Muscle of leg (tissue), 11 donors: ENCODE data around the gene HSPA9. TPM values are rescaled to one million over a fixed set of nuclear protein-coding genes. Genes with fewer than 3 reads are reported as not detected.

Experiments used
- DNase-seq: peaks from one replicate; pipeline ENCODE4 v3.0.0; 2013
- H3K27ac ChIP-seq: one replicate; pipeline ENCODE4 v1.5.1; 2013; ENCODE audit warnings: mild to moderate bottlenecking, low read length, control low read depth
- H3K27me3 ChIP-seq: one replicate; pipeline ENCODE4 v1.6.1; 2013; ENCODE audit warnings: low read length; ENCODE audit not compliant: control insufficient read depth, insufficient read depth
- H3K36me3 ChIP-seq: one replicate; pipeline ENCODE4 v1.6.1; 2013; ENCODE audit warnings: low read length; ENCODE audit not compliant: control insufficient read depth, insufficient read depth
- H3K4me1 ChIP-seq: one replicate; pipeline ENCODE4 v1.6.1; 2013; ENCODE audit warnings: low read length; ENCODE audit not compliant: control insufficient read depth, insufficient read depth
- H3K4me3 ChIP-seq: one replicate; pipeline ENCODE4 v1.5.1; 2013; ENCODE audit warnings: low read length, control low read depth
- H3K9me3 ChIP-seq: replicated peaks from 2 replicates; pipeline ENCODE4 v1.6.1; 2013; ENCODE audit warnings: low read depth, low read length; ENCODE audit not compliant: control insufficient read depth
- WGBS: methylation state at CpG from one replicate; pipeline ENCODE4 v1.1.5; 2013; ENCODE audit warnings: missing lambda C conversion rate; ENCODE audit not compliant: insufficient coverage; 5-methylcytosine and 5-hydroxymethylcytosine counted together
- polyA plus RNA-seq, 8 donors: library from polyadenylated mRNA; unstranded; fragments of 120-200 nt; gene quantifications; one replicate each; pipeline versions ENCODE4 v1.2.1 to v1.2.3, GENCODE V29; 2013; ENCODE audit warnings: inconsistent platforms in 1 of 8, low replicate concordance in 1 of 8; ENCODE audit not compliant: insufficient read length in 8 of 8, insufficient read depth in 1 of 8
- total RNA-seq: library from RNA; stranded (reverse); fragments of 120-200 nt; gene quantifications from one replicate; pipeline ENCODE4 v1.2.4, GENCODE V29; 2013

Gene HSPA9
- total and polyA plus RNA-seq, 9 donors: 118 to 177 (median 152) TPM

- Histone ChIP-seq H3K9me3 (no peaks in the 10 kb centered on the region), H3K4me3 (no peak overlapping the region), H3K36me3 (peaks cover 71% of the 10 kb centered on the region), H3K27me3 (no peaks in the 10 kb centered on the region), H3K4me1 (no peaks in the 10 kb centered on the region), H3K27ac (no peak overlapping the region)
- WGBS: 99% methylated on average over 8 of the region's 9 CpGs
- no peak for DNase-seq
Observed at GRCh38 chr5:138564242-138564641, 11.0 kb downstream of the HSPA9 start.

GRCh38 chr5:138563340-138564118 is 11.7 kb downstream of the HSPA9 start:
- WGBS: 84% methylated on average over 3 of the region's 3 CpGs
- DNase-seq: no peak
- H3K27me3 ChIP-seq: no peaks in the 10 kb centered on the region
- H3K4me1 ChIP-seq: no peaks in the 10 kb centered on the region
- H3K9me3 ChIP-seq: no peaks in the 10 kb centered on the region
- peaks cover 71% of the 10 kb centered on the region for H3K36me3 ChIP-seq
- no peak overlapping the region for H3K27ac ChIP-seq
- no peak overlapping the region for H3K4me3 ChIP-seq

- Histone ChIP-seq H3K4me1 (no peaks in the 10 kb centered on the region), H3K36me3 (peaks cover 79% of the 10 kb centered on the region), H3K27ac (no peak overlapping the region), H3K9me3 (no peaks in the 10 kb centered on the region), H3K4me3 (no peak overlapping the region), H3K27me3 (no peaks in the 10 kb centered on the region)
- DNase-seq: no peak
- 100% methylated on average over 1 of the region's 6 CpGs for WGBS
Observed at GRCh38 chr5:138560971-138561370, 14.2 kb downstream of the HSPA9 start.

DNA sequence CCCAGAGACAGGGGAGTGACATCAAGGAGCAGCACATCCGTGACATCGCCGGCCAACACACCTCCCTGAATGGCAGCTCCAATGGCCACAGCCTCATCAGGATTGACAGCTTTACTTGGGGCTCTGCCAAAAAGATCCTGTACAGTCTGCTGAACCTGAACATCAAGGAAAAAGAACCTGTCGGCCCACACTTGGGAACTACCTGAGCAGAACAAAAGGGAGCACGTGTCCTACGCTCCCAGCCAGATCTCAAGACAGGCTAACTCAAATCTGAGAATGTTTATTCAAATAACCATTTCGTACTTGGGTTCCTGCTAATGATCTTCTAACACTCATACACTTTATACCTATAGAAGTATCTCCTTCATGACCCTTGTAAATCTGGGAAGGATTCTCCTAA is 15.3 kb downstream of the HSPA9 start:
- no peak for DNase-seq
- no peak overlapping the region for H3K4me3 ChIP-seq
- no peaks in the 10 kb centered on the region for H3K4me1 ChIP-seq
- WGBS: 94% methylated on average over 6 of the region's 7 CpGs
- no peaks in the 10 kb centered on the region for H3K9me3 ChIP-seq
- H3K27me3 ChIP-seq: no peaks in the 10 kb centered on the region
- no peak overlapping the region for H3K27ac ChIP-seq
- H3K36me3 ChIP-seq: peaks cover 78% of the 10 kb centered on the region

DNA sequence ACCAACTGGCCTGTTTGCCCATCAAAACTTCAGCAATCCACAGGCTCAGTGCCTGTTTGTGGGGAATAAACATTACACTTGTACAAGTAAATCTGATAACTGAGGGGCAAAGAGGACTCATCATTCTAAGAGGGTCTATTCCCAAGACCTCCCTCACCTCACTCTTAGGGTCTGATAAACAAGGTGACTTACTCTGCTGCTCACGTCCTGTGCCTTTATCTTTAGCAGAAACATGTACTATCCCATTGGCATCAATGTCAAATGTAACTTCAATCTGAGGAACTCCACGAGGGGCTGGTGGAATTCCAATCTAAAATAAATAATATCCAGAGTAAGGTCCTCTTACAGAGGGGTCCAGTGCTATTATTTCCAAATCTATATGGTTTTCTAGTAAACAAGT is 17.5 kb downstream of the HSPA9 start:
- Histone ChIP-seq H3K9me3 (no peaks in the 10 kb centered on the region), H3K4me1 (no peaks in the 10 kb centered on the region), H3K27me3 (no peaks in the 10 kb centered on the region), H3K4me3 (no peak overlapping the region), H3K36me3 (peaks cover 66% of the 10 kb centered on the region), H3K27ac (no peak overlapping the region)
- no CpG with 5 or more reads among the region's 2 CpGs for WGBS
- DNase-seq: no peak

GRCh38 chr5:138554143-138554542 is 21.1 kb downstream of the HSPA9 start:
- Histone ChIP-seq H3K4me1 (no peaks in the 10 kb centered on the region), H3K27me3 (no peaks in the 10 kb centered on the region), H3K9me3 (no peaks in the 10 kb centered on the region), H3K27ac (no peak overlapping the region), H3K4me3 (no peak overlapping the region), H3K36me3 (peaks cover 42% of the 10 kb centered on the region)
- DNase-seq: no peak
- no CpG with 5 or more reads among the region's 1 CpG for WGBS

GRCh38 chr5:138553437-138554095 is 21.6 kb downstream of the HSPA9 start:
- no peak for DNase-seq
- H3K27ac ChIP-seq: no peak overlapping the region
- no peaks in the 10 kb centered on the region for H3K4me1 ChIP-seq
- H3K36me3 ChIP-seq: peaks cover 36% of the 10 kb centered on the region
- WGBS: no CpG with 5 or more reads among the region's 5 CpGs
- H3K4me3 ChIP-seq: no peak overlapping the region
- H3K9me3 ChIP-seq: no peaks in the 10 kb centered on the region
- no peaks in the 10 kb centered on the region for H3K27me3 ChIP-seq

GRCh38 chr5:138552657-138553056 is 22.5 kb downstream of the HSPA9 start:
- 100% methylated on average over 2 of the region's 4 CpGs for WGBS
- H3K27ac ChIP-seq: no peak overlapping the region
- H3K4me3 ChIP-seq: no peak overlapping the region
- H3K4me1 ChIP-seq: no peaks in the 10 kb centered on the region
- no peaks in the 10 kb centered on the region for H3K9me3 ChIP-seq
- peaks cover 28% of the 10 kb centered on the region for H3K36me3 ChIP-seq
- H3K27me3 ChIP-seq: no peaks in the 10 kb centered on the region
- DNase-seq: no peak

- H3K36me3 ChIP-seq: peaks cover 3% of the 10 kb centered on the region
- WGBS: no CpG with 5 or more reads among the region's 5 CpGs
- no peak overlapping the region for H3K27ac ChIP-seq
Observed at GRCh38 chr5:138549414-138549813, 25.8 kb downstream of the HSPA9 start.

GRCh38 chr5:138545919-138546562 is 29.2 kb downstream of the HSPA9 start:
- 85% methylated on average over 3 of the region's 6 CpGs for WGBS
- no peak for DNase-seq
- H3K4me3 ChIP-seq: no peak overlapping the region
- peaks cover 22% of the 10 kb centered on the region for H3K4me1 ChIP-seq
- no peaks in the 10 kb centered on the region for H3K9me3 ChIP-seq
- no peaks in the 10 kb centered on the region for H3K27me3 ChIP-seq
- H3K27ac ChIP-seq: no peak overlapping the region
- H3K36me3 ChIP-seq: no peaks in the 10 kb centered on the region

More at GRCh38 chr5:138549414-138549813, 25.8 kb downstream of the HSPA9 start:
- no peaks in the 10 kb centered on the region for H3K9me3 ChIP-seq
- DNase-seq: no peak
- H3K27me3 ChIP-seq: no peaks in the 10 kb centered on the region
- peaks cover 8% of the 10 kb centered on the region for H3K4me1 ChIP-seq
- no peak overlapping the region for H3K4me3 ChIP-seq
